ENCODE results near the gene RNASEL.
"Not testable (repeated sequence)": the region's sequence is repeated elsewhere in the genome, so short reads cannot be mapped to it uniquely, and the experiment has no call there.

Gene RNASEL

GRCh38 chr1:182564406-182565004 lies 24.6 kb downstream of the RNASEL start:
- no peak for DNase-seq (ENCODE audit: low read depth, low spot score)

- no peak for DNase-seq (ENCODE audit: low read depth, low spot score)
Observed at GRCh38 chr1:182563095-182563494, 26.0 kb downstream of the RNASEL start.

GRCh38 chr1:182561456-182561855 lies 27.6 kb downstream of the RNASEL start:
- no peak for DNase-seq (ENCODE audit: low read depth, low spot score)

- no peak for DNase-seq (ENCODE audit: low read depth, low spot score)
Observed at GRCh38 chr1:182560392-182560984, 28.6 kb downstream of the RNASEL start.

GRCh38 chr1:182556279-182556678 lies 32.8 kb downstream of the RNASEL start:
- DNase-seq (ENCODE audit: low read depth, low spot score): no peak

GRCh38 chr1:182555493-182555892 lies 33.6 kb downstream of the RNASEL start:
- DNase-seq (ENCODE audit: low read depth, low spot score): no peak

- no peak for DNase-seq (ENCODE audit: low read depth, low spot score)
Observed at GRCh38 chr1:182552527-182552926, 36.5 kb downstream of the RNASEL start.

- DNase-seq (ENCODE audit: low read depth, low spot score): no peak
Observed at GRCh38 chr1:182549811-182550210, 39.2 kb downstream of the RNASEL start.

GRCh38 chr1:182549346-182549745 lies 39.7 kb downstream of the RNASEL start:
- DNase-seq (ENCODE audit: low read depth, low spot score): no peak

- DNase-seq (ENCODE audit: low read depth, low spot score): no peak
Observed at GRCh38 chr1:182533896-182534295, 55.2 kb downstream of the RNASEL start.

GRCh38 chr1:182528206-182528605 lies 60.9 kb downstream of the RNASEL start:
- DNase-seq (ENCODE audit: low read depth, low spot score): not testable (repeated sequence)

- no peak for DNase-seq (ENCODE audit: low read depth, low spot score)
Observed at GRCh38 chr1:182527680-182528079, 61.4 kb downstream of the RNASEL start.

GRCh38 chr1:182525342-182525741 lies 63.7 kb downstream of the RNASEL start:
- DNase-seq (ENCODE audit: low read depth, low spot score): no peak
